Measurements from ENCODE around the gene RAPGEF4. TPM values are rescaled to one million over a fixed set of nuclear protein-coding genes. Genes with fewer than 3 reads are reported as not detected.

Gene RAPGEF4
- total and polyA plus RNA-seq, 2 of the 8 experiments (the other 6 are each of a cell fraction or from before 2014, with no cell fraction given) = 1.2 to 2.6 TPM

DNA sequence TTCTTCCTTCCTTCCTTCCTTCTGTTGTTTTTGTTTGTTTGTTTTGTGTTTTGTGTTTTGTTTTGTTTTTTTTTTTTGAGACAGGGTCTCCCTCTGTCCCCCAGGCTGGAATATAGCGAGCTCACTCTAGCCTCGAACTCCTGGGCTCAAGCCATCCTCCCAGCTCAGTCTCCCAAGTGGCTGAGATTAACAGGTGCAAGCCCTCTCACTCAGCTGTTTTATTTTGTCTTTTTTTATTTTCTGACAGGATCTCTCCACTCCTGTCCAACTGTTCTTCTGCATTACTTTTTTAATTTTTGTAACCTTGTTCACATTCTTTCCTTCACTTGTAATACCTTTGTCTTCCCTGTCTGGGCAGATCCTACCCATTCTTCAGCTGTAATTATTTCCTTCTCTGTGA lies 363.6 kb downstream of the RAPGEF4 start:
- Histone ChIP-seq H3K79me2 (ENCODE audit: control insufficient read depth in 1 of 2, insufficient read depth in 2 of 2, low read length in 2 of 2) (no peaks in the 10 kb centered on the region), H3K27ac (ENCODE audit: low read depth, low read length) (no peak overlapping the region), H2BK120ac (replicated peaks; ENCODE audit: low read depth, low read length) (no peak overlapping the region), H3K4ac (replicated peaks; ENCODE audit: insufficient read length, low read depth, low read length) (no peak overlapping the region), H3K79me1 (ENCODE audit: low read depth, low read length) (no peaks in the 10 kb centered on the region), H3K9me3 (ENCODE audit: insufficient read depth in 2 of 2, low read depth in 1 of 2, low read length in 1 of 2) (no peaks in the 10 kb centered on the region), H2BK15ac (ENCODE audit: low read length) (no peak overlapping the region), H4K5ac (ENCODE audit: insufficient read length, low read depth, low read length) (no peak overlapping the region), H3K36me3 (ENCODE audit: control insufficient read depth in 2 of 4, insufficient read depth in 4 of 4, low read length in 3 of 4) (no peaks in the 10 kb centered on the region), H3K14ac (ENCODE audit: insufficient read length) (no peak overlapping the region), H3K4me2 (ENCODE audit: insufficient read depth in 1 of 2, low read depth in 2 of 2, low read length in 2 of 2) (no peak overlapping the region), H2BK12ac (ENCODE audit: low read depth, low read length) (no peak overlapping the region), H4K20me1 (replicated peaks in 1 of 2; ENCODE audit: control insufficient read depth in 1 of 2, insufficient read depth in 2 of 2, low read length in 2 of 2) (no peaks in the 10 kb centered on the region), H3K23me2 (ENCODE audit: low read depth, low read length) (no peaks in the 10 kb centered on the region), H3K23ac (ENCODE audit: insufficient read length) (no peak overlapping the region), H4K8ac (ENCODE audit: extremely low read depth, insufficient read depth, low read length) (no peak overlapping the region), H2BK20ac (ENCODE audit: low read length) (no peak overlapping the region), H4K91ac (replicated peaks; ENCODE audit: insufficient read length, low read length) (no peak overlapping the region), H3K18ac (ENCODE audit: extremely low read depth, low read length) (no peak overlapping the region), H3K4me3 (ENCODE audit: extremely low read depth in 1 of 4, insufficient read depth in 2 of 4, low read depth in 3 of 4, low read length in 4 of 4) (no peak overlapping the region), H3K56ac (replicated peaks; ENCODE audit: insufficient read length, low read depth, low read length) (no peak overlapping the region), H2AK5ac (ENCODE audit: low read depth, low read length) (no peak overlapping the region), H3K27me3 (replicated peaks in 1 of 4; ENCODE audit: control insufficient read depth in 3 of 4, extremely low read depth in 1 of 4, insufficient read depth in 3 of 4, low read length in 3 of 4) (no peaks in the 10 kb centered on the region), H3K4me1 (replicated peaks in 1 of 4; ENCODE audit: control insufficient read depth in 3 of 4, insufficient read depth in 4 of 4, low read length in 3 of 4) (no peaks in the 10 kb centered on the region), H3K9ac (replicated peaks in 1 of 4; ENCODE audit: extremely low read depth in 1 of 4, low read depth in 3 of 4, low read length in 3 of 4) (no peak overlapping the region), H2AFZ (ENCODE audit: low read length) (no peak overlapping the region), H2BK5ac (ENCODE audit: low read depth, low read length) (no peak overlapping the region)
- CTCF ChIA-PET (ENCODE audit: partially characterized antibody) = interaction anchor here (0.7 to 3.5 kb wide), 4 partner anchors 8 to 129 kb away, joined by 3 to 8 read pairs (median 3); no protein-coding TSS in a partner anchor
- DNase-seq (ENCODE audit: low read depth in 1 of 2, low spot score in 2 of 2) (no peak), FAIRE-seq (no peak)
- TF ChIP-seq GTF2F1 (IDR thresholded peaks at IDR 0.05; ENCODE audit: borderline replicate concordance, low read depth, low read length) (no peak), PHF8 (conservative IDR thresholded peaks at IDR 0.05; ENCODE audit: low read depth, low read length) (no peak), CREB1 (IDR thresholded peaks at IDR 0.05) (no peak), ASH2L (IDR thresholded peaks at IDR 0.05; ENCODE audit: low read length) (no peak), CHD1 (IDR thresholded peaks at IDR 0.05; ENCODE audit: low read depth, low read length) (no peak), CTBP2 (IDR thresholded peaks at IDR 0.05; ENCODE audit: borderline replicate concordance, insufficient read depth, insufficient read length, low read length) (no peak), NANOG (IDR thresholded peaks at IDR 0.05; ENCODE audit: insufficient read depth, low read depth, low read length, poor library complexity, severe bottlenecking) (no peak)
- TF ChIP-seq, protein P1, sequence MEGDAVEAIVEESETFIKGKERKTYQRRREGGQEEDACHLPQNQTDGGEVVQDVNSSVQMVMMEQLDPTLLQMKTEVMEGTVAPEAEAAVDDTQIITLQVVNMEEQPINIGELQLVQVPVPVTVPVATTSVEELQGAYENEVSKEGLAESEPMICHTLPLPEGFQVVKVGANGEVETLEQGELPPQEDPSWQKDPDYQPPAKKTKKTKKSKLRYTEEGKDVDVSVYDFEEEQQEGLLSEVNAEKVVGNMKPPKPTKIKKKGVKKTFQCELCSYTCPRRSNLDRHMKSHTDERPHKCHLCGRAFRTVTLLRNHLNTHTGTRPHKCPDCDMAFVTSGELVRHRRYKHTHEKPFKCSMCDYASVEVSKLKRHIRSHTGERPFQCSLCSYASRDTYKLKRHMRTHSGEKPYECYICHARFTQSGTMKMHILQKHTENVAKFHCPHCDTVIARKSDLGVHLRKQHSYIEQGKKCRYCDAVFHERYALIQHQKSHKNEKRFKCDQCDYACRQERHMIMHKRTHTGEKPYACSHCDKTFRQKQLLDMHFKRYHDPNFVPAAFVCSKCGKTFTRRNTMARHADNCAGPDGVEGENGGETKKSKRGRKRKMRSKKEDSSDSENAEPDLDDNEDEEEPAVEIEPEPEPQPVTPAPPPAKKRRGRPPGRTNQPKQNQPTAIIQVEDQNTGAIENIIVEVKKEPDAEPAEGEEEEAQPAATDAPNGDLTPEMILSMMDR (IDR thresholded peaks at IDR 0.05; ENCODE audit: control extremely low read depth in 1 of 3, insufficient read depth in 1 of 3, low read depth in 1 of 3, low read length in 3 of 3) = no peak
- 93% methylated on average over 2 of the region's 2 CpGs; no CpG with 5 or more reads in 1 of the 2 experiments for WGBS, 2 experiments (ENCODE audit: extremely low coverage in 1 of 2, insufficient coverage in 1 of 2, insufficient read length in 1 of 2, insufficient replicate concordance in 2 of 2, low coverage in 1 of 2, low lambda C conversion rate in 2 of 2, missing lambda C conversion rate in 1 of 2)
- POLR2A ChIA-PET (ENCODE audit: partially characterized antibody) = no interaction called here

Measured in H1 (cell line).